MV-4-11 (cell line): ENCODE data around the gene DAGLB.
"Not testable (repeated sequence)": the region's sequence is repeated elsewhere in the genome, so short reads cannot be mapped to it uniquely, and the experiment has no call there.

ENCODE experiments used
- DNase-seq: peaks from one replicate; lab custom pipeline; 2025; lab: John Stamatoyannopoulos, UW

Gene DAGLB

GRCh38 chr7:6430271-6430940 is 17.3 kb downstream of the DAGLB start:
- DNase-seq = peak; percentile 41

- no peak for DNase-seq
Observed at GRCh38 chr7:6425948-6426347, 21.8 kb downstream of the DAGLB start.

GRCh38 chr7:6423942-6424701 is 23.6 kb downstream of the DAGLB start:
- DNase-seq = peak; percentile 96

DNA sequence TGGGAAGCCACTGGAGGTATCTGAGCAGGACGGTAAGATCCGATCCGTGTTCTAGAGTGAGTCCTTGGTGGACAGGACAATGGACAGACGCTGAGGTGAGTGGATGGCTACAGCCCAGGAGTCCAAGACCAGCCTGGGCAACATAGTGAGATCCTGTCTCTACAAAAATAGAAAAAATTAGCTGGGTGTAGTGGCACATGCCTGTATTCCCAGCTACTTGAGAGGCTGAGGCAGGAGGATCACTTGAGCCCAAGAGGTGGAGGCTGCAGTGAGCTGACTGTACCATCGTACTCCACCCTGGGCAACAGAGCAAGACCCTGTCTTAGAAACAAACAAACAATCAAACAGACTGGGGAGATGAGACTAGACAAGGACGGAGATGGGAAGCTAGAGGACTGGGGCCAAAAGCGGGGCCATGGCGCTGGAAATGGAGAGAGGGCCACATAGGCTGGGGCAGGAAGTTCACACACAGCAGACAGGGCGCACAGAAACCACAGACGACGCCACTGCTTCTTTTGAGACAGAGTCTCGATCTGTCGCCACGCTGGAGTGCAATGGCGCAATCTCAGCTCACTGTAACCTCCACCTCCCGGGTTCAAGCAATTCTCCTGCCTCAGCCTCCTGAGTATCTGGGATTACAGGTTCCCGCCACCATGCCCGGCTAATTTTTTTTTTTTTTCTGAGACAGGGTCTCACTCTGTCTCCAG is 24.7 kb downstream of the DAGLB start:
- peak; percentile 91 for DNase-seq

DNA sequence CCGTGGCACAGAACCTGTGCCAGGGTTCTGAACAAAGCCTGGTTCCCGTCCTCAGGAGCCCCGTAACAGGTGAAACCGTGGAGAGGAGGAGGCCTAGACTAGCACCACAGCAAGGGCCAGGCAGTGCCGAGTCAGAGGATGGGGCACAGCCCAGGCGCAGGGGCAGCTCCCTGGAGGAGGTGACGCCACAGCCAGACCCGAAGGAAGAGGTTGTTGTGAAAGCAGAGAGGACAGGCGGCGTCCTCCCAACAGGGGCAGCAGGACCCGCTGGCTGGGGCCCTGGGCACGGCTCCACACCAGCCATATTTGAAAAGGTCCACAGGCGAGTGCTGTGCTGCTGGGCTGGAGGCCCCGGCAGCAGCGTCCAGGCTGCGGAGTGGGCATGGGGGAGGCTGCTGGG is 25.7 kb downstream of the DAGLB start:
- no peak for DNase-seq

DNA sequence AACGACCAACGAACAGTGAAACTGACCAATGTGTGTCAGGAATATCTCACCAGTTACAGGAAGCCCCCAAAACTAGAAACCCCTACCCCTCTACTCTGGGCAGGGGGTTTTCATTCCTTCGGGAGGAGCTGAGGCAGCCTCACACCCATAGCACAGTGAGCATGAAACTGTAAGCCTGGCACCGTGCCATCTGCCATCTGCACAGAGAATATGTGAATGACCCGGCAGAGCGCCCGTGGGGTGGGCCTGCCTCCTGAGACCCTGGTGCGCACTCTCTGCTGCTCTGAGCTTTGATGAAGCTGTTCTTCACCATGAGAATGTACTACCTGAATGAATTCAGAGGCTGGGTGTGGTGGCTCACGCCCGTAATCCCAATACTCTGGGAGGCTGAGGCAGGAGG is 27.1 kb downstream of the DAGLB start:
- no peak for DNase-seq

DNA sequence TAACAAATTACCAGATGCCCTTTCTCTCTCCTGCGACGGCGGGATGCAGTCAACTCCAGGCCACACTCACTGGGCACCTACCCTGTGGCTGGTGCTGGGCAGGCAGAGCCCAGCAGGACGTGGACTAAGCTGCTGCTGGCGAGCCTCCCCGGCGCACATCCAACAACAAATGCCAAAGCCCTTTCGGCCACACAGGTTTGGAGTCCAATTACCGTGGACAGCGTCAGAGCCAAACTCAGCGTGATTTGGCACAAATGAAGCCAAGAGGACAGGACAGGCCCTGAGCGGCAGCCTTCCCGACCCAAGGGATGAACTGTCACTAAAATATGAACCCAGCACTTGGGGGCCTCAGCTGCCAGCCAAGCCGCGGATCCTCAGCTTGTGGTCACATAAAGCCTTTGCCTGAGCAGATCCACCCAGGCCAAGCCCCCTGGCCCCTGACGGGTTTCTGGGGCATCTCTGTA is 28.4 kb downstream of the DAGLB start:
- peak; percentile 67 for DNase-seq

GRCh38 chr7:6417408-6417807 is 30.3 kb downstream of the DAGLB start:
- DNase-seq = no peak

DNA sequence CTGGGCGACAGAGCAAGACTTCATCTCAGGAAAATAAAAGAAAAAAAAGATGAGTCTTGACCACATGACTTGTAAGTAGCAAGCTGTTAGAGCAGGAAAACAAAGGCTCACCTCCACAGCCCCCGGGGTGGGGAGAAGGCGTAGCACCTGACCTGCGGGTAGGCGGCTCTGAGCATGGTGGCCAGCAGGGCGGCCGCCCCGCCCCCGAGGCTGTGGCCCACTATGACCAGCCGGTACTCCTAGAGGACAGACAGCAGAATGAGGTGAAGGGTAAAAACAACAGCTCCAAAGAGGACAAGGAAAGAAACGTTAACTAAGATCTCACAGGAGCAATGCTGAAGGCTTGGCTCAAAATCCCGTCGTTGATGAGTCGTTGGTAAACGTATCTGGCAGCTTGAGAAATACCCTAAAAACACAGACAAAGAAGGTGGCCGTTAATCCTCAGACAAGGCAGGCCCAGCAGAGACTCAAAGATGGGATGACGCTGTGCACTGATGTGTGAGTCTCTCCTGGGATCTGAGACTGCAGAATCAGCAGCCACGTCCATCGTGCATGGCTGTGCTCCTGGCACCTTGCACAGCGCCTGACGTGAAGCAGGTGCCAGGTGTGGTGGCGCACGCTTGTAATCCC is 31.1 kb downstream of the DAGLB start:
- peak; percentile 48 for DNase-seq

- no peak for DNase-seq
Observed at GRCh38 chr7:6413637-6414036, 34.1 kb downstream of the DAGLB start.

DNA sequence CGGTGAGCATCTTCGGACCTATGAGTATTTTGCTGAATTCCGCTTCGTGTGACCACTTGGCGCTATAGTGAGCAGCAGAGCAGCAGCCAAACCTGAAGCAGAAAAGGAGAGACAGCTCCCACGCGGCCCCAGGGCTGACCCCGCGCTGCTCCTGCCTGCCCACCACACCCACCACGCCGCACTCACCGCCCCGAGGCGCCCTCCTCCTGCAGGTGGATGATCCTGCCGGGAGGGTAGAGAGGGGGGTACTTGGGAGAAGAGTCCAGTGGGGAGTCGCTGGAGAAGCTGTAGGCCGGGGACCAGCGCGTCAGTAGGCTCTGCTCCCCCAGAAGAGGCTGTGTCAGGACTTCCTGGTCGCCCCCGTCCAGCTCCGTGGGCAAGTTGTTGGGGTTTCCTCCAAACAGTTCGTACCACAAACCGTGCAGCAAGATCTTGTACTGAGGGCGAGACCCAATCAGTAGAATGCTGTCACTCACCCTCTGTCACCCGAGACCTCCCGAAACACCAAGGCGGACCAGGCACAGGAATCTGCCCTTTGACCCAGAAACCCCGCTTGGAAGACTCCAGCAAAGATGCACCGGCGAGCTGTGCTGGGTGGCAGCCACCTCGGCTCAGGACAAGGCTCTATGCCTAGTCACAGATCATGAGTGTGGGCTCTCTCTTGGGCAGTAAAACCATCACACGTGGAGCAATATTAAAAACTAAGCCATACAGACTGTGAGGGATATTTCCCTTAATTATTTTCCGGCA is 37.6 kb downstream of the DAGLB start:
- DNase-seq = no peak

GRCh38 chr7:6409091-6409490 is 38.7 kb downstream of the DAGLB start:
- DNase-seq = no peak

- no peak for DNase-seq
Observed at GRCh38 chr7:6407434-6407833, 40.3 kb downstream of the DAGLB start.

GRCh38 chr7:6406121-6406520 is 41.6 kb downstream of the DAGLB start:
- DNase-seq = no peak

GRCh38 chr7:6403907-6404306 is 43.8 kb downstream of the DAGLB start:
- DNase-seq = no peak

DNA sequence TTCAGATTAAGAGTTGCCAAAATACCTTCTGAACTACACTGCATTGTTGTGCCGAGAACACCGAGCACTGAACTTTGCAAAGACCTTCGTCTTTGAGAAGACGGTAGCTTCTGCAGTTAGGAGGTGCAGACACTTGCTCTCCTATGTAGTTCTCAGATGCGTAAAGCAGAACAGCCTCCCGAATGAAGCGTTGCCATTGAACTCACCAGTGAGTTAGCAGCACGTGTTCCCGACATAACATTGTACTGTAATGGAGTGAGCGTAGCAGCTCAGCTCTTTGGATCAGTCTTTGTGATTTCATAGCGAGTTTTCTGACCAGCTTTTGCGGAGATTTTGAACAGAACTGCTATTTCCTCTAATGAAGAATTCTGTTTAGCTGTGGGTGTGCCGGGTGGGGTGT is 45.0 kb downstream of the DAGLB start:
- no peak for DNase-seq

DNA sequence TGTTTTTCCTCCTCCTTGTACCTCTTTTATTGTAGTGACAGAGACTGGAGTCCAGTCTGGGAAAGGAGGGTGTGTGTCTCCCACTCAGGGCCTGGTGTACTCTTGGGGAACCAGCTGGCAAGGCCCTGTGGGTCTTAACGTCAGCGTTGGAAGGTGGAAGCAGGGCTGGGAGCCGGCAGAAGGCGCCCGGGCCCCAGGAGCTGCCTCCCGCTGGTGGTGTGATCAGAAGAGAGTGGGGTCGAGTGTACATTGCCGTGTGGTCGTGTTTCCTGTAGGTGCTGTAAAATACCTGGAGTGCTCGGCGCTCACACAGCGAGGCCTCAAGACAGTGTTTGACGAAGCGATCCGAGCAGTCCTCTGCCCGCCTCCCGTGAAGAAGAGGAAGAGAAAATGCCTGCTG is 45.7 kb downstream of the DAGLB start:
- no peak for DNase-seq

DNA sequence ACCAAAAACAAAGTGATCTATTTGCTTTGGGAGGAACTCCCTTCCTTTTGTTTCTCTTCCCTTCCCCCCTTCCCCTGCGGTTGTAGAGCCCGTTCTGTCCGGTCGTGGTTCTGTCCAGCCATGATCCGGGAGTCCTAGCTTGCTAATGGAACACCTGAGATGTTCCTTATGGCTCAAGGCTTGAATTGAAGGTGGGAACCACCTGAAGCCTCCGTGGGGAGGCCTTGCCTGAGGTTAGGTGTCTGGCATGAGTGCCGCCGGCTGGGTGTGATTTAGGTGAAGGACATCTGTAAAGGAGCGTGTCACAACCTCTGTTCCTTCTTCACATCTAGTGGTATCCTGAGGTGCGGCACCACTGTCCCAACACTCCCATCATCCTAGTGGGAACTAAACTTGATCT is 46.2 kb downstream of the DAGLB start:
- DNase-seq = no peak

DNA sequence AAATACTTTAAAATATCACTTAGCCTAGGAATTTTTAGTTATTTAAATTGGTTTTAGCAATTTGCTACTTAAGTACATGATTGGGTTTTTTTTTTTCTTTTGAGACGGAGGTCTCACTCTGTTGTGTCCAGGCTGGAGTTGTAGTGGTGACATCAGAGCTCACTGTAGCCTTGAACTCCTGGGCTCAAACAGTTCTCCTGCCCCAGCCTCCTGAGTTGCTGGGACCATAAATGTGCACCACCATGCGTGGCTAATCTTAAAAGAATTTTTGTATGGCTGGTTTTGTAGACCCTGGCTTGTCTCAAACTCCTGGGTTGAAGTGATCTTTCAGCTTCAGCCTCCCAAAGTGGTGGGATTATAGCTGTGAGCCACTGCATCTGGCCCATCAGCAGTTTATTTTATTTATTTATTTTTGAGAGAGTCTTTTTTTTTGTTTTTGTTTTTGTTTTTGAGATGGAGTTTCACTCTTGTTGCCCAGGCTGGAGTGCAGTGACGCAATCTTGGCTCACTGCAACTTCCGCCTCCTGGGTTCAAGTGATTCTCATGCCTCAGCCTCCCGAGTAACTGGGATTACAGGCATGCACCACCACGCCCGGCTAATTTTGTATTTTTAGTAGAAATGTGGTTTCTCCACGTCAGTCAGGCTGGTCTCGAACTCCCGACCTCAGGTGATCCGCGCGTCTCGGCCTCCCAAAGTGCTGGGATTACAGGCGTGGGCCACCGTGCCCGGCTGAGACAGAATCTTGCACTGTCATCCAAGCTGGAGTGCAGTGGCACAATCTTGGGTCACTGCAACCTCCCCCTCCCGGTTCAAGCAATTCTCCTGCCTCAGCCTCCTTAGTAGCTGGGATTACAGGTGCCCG is 47.3 kb downstream of the DAGLB start:
- not testable (repeated sequence) for DNase-seq

GRCh38 chr7:6399351-6399750 is 48.4 kb downstream of the DAGLB start:
- no peak for DNase-seq

- no peak for DNase-seq
Observed at GRCh38 chr7:6398943-6399342, 48.8 kb downstream of the DAGLB start.
